ENCODE data around the gene DAAM2. TPM values are rescaled to one million over a fixed set of nuclear protein-coding genes. Genes with fewer than 3 reads are reported as not detected.

Gene DAAM2
- total RNA-seq, 4 donors from 2014 or later, result 36.5 to 154 (median 54.1) TPM

- TF ChIP-seq, protein P1, sequence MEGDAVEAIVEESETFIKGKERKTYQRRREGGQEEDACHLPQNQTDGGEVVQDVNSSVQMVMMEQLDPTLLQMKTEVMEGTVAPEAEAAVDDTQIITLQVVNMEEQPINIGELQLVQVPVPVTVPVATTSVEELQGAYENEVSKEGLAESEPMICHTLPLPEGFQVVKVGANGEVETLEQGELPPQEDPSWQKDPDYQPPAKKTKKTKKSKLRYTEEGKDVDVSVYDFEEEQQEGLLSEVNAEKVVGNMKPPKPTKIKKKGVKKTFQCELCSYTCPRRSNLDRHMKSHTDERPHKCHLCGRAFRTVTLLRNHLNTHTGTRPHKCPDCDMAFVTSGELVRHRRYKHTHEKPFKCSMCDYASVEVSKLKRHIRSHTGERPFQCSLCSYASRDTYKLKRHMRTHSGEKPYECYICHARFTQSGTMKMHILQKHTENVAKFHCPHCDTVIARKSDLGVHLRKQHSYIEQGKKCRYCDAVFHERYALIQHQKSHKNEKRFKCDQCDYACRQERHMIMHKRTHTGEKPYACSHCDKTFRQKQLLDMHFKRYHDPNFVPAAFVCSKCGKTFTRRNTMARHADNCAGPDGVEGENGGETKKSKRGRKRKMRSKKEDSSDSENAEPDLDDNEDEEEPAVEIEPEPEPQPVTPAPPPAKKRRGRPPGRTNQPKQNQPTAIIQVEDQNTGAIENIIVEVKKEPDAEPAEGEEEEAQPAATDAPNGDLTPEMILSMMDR (IDR thresholded peaks at IDR 0.05), result no peak
- ATAC-seq (ENCODE audit: low FRiP score), result no peak
- no peak for DNase-seq (ENCODE audit: low spot score)
These were observed 160.0 kb downstream of the DAAM2 start for GRCh38 chr6:39952167-39952566.

DNA sequence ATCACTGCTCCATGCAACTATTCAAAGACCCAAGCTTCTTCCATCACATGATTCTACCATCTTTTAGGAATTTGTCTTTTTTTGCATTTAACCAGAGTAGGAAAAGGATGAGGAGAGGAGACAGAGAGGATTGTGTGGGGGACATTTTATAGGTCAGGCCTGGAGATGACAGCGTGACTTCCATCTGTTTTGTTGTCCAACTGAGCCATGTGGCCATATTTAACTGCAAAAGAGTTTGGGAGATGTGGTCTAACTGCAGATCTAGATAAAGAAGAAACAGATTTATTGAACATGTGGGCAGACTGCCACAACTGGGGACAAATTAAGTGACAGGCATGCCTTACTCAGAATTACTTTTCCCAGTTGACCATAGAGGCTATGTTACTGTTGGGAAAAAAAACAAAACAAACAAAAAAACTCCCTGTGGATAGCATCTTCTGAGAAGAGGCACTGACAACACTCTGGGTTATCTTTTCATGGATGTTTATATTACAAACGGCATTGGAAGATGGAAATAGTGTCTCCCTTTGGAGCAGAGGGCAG lies 161.0 kb downstream of the DAAM2 start:
- ATAC-seq (ENCODE audit: low FRiP score) (no peak), DNase-seq (ENCODE audit: low spot score) (no peak)
- TF ChIP-seq, protein P1 (IDR thresholded peaks at IDR 0.05), result no peak

Other genes starting within 250 kb of the DAAM2 start
- gene KIF6, start 67.0 kb upstream of the DAAM2 start, total RNA-seq, result under 1 TPM in 2 of 4 donors, not detected in 2; 0.19 to 0.38 TPM
- 10 to 100 TPM; 55.1 to 90.1 (median 62.6) TPM for gene MOCS1, start 142.1 kb downstream of the DAAM2 start, total RNA-seq

Data from omental fat pad (tissue), 4 donors.